Right cardiac atrium (tissue), 5 donors: ENCODE measurements around the gene TNPO1. TPM values are rescaled to one million over a fixed set of nuclear protein-coding genes. Genes with fewer than 3 reads are reported as not detected.

ENCODE experiments used
- ATAC-seq, 2 donors: fragments of 200-7000 bp; cut with Tn5 transposase; one replicate each; pipeline versions ENCODE4 v1.8.0 to v1.9.1; 2020; ENCODE audit warnings: moderate library complexity in 2 of 2, mild to moderate bottlenecking in 1 of 2
- DNase-seq, 3 donors: peaks; one replicate each; pipeline ENCODE4 v3.0.0-alpha.2; 2020
- H3K27ac ChIP-seq: one replicate; pipeline ENCODE4 v1.5.1; 2013; ENCODE audit warnings: mild to moderate bottlenecking, low read length, control low read depth, moderate library complexity
- H3K27me3 ChIP-seq: one replicate; pipeline ENCODE4 v1.6.1; 2013; ENCODE audit not compliant: control insufficient read depth, insufficient read depth
- H3K4me1 ChIP-seq: one replicate; pipeline ENCODE4 v1.6.1; 2013; ENCODE audit warnings: low read length; ENCODE audit not compliant: control insufficient read depth, insufficient read depth
- H3K4me3 ChIP-seq: one replicate; pipeline ENCODE4 v1.5.1; 2013; ENCODE audit warnings: low read length, control low read depth
- H3K9me3 ChIP-seq: one replicate; pipeline ENCODE4 v1.6.1; 2013; ENCODE audit warnings: low read length; ENCODE audit not compliant: control insufficient read depth
- whole genome bisulfite sequencing: extraction: QIAGEN DNeasy Blood & Tissue Kit; methylation state at CpG from one replicate; pipeline ENCODE4 v1.1.7; 2013; 5-methylcytosine and 5-hydroxymethylcytosine counted together
- intact Hi-C, 4 donors: fragments of 100-400 bp; cut with DNase I; formaldehyde crosslinking; loops; one replicate each; pipeline versions ENCODE4 v1.11.0 to v1.14.0; 2022 to 2023
- polyA plus RNA-seq: library from polyadenylated mRNA; stranded (reverse); fragments of 200-250 nt; gene quantifications from one replicate; pipeline ENCODE4 v1.2.3, GENCODE V29; 2013
- total RNA-seq, 4 donors: library from RNA; stranded (reverse); fragmentation: NEBNext Ultra II Directional; extraction: Animal tissue kit (Norgen Biotek cat#: 25700); gene quantifications; one replicate each; pipeline ENCODE4 v1.2.1, GENCODE V29; 2021
- donor health status: healthy with polysubstance abuse.
- donor health status: DM: no; HTN: yes; CAD: no.
- donor health status: DM: no; HTN: no; CAD: no.
- donor health status: DM: no; HTN: yes; CAD: no; lungs with severe emphysema.
- donor health status: DM: yes; HTN: yes; CAD: no.

Gene TNPO1
- total and polyA plus RNA-seq, 5 donors = 11.3 to 73.8 (median 70.0) TPM

- no peak overlapping the region for H3K4me3 ChIP-seq
- no peaks in the 10 kb centered on the region for H3K27me3 ChIP-seq
- ATAC-seq (no peak), DNase-seq (no peak)
- H3K9me3 ChIP-seq = no peaks in the 10 kb centered on the region
- 90% methylated on average over 4 of the region's 4 CpGs for WGBS
- peaks cover 2% of the 10 kb centered on the region for H3K4me1 ChIP-seq
- intact Hi-C loops = no loop called here
- no peak overlapping the region for H3K27ac ChIP-seq
These were observed 35.9 kb downstream of the TNPO1 start for GRCh38 chr5:72852356-72852755.

GRCh38 chr5:72854419-72854818 is 38.0 kb downstream of the TNPO1 start:
- no peaks in the 10 kb centered on the region for H3K9me3 ChIP-seq
- intact Hi-C loops = no loop called here
- H3K27me3 ChIP-seq = no peaks in the 10 kb centered on the region
- H3K27ac ChIP-seq = no peak overlapping the region
- 88% methylated on average over 3 of the region's 3 CpGs for WGBS
- H3K4me3 ChIP-seq = no peak overlapping the region
- no peak for ATAC-seq
- peaks cover 2% of the 10 kb centered on the region for H3K4me1 ChIP-seq
- DNase-seq = no peak

- intact Hi-C loops = no loop called here
- DNase-seq (no peak), ATAC-seq (no peak)
- H3K27me3 ChIP-seq = no peaks in the 10 kb centered on the region
- H3K4me1 ChIP-seq = peaks cover 2% of the 10 kb centered on the region
- 97% methylated on average over 2 of the region's 2 CpGs for WGBS
- no peak overlapping the region for H3K27ac ChIP-seq
- H3K4me3 ChIP-seq = no peak overlapping the region
- H3K9me3 ChIP-seq = no peaks in the 10 kb centered on the region
These were observed 39.4 kb downstream of the TNPO1 start for GRCh38 chr5:72855821-72856220.

- Histone ChIP-seq H3K27ac (no peak overlapping the region), H3K4me1 (peaks cover 2% of the 10 kb centered on the region), H3K4me3 (no peak overlapping the region), H3K9me3 (no peaks in the 10 kb centered on the region), H3K27me3 (no peaks in the 10 kb centered on the region)
- 63% methylated on average over 5 of the region's 5 CpGs for WGBS
- no peak for ATAC-seq
- intact Hi-C loops = no loop called here
- DNase-seq = no peak
These were observed 40.9 kb downstream of the TNPO1 start for GRCh38 chr5:72857396-72857795.

GRCh38 chr5:72859127-72859526 is 42.7 kb downstream of the TNPO1 start:
- Histone ChIP-seq H3K9me3 (no peaks in the 10 kb centered on the region), H3K27ac (no peak overlapping the region), H3K27me3 (no peaks in the 10 kb centered on the region), H3K4me3 (no peak overlapping the region), H3K4me1 (no peaks in the 10 kb centered on the region)
- DNase-seq (no peak), ATAC-seq (peak; percentile 30 to 48)
- intact Hi-C loops = no loop called here
- whole genome bisulfite sequencing = 62% methylated on average over 1 of the region's 1 CpG

- Histone ChIP-seq H3K27ac (no peak overlapping the region), H3K9me3 (no peaks in the 10 kb centered on the region), H3K4me1 (no peaks in the 10 kb centered on the region), H3K4me3 (no peak overlapping the region), H3K27me3 (no peaks in the 10 kb centered on the region)
- 62% methylated on average over 4 of the region's 4 CpGs for WGBS
- ATAC-seq (peak; percentile 41 to 67), DNase-seq (peak in 1 of 3 donors; percentile 35)
- intact Hi-C loops = no loop called here
These were observed 44.0 kb downstream of the TNPO1 start for GRCh38 chr5:72860499-72860898.

GRCh38 chr5:72871366-72872024 is 55.0 kb downstream of the TNPO1 start:
- no peak overlapping the region for H3K27ac ChIP-seq
- no peaks in the 10 kb centered on the region for H3K27me3 ChIP-seq
- DNase-seq = no peak
- no peaks in the 10 kb centered on the region for H3K9me3 ChIP-seq
- no peak for ATAC-seq
- H3K4me3 ChIP-seq = no peak overlapping the region
- no peaks in the 10 kb centered on the region for H3K4me1 ChIP-seq
- WGBS = 35% methylated on average over 1 of the region's 1 CpG
- intact Hi-C loops = no loop called here

- no peaks in the 10 kb centered on the region for H3K4me1 ChIP-seq
- no peak overlapping the region for H3K27ac ChIP-seq
- intact Hi-C loops = no loop called here
- 92% methylated on average over 4 of the region's 4 CpGs for WGBS
- H3K4me3 ChIP-seq = no peak overlapping the region
- ATAC-seq = peak in 1 of 2 donors; percentile 46
- H3K9me3 ChIP-seq = no peaks in the 10 kb centered on the region
- no peak for DNase-seq
- H3K27me3 ChIP-seq = no peaks in the 10 kb centered on the region
These were observed 62.4 kb downstream of the TNPO1 start for GRCh38 chr5:72878854-72879253.

- no peak overlapping the region for H3K4me3 ChIP-seq
- no peak overlapping the region for H3K27ac ChIP-seq
- no peaks in the 10 kb centered on the region for H3K9me3 ChIP-seq
- no peaks in the 10 kb centered on the region for H3K27me3 ChIP-seq
- no peak for ATAC-seq
- no peaks in the 10 kb centered on the region for H3K4me1 ChIP-seq
- 95% methylated on average over 7 of the region's 7 CpGs for WGBS
- DNase-seq = no peak
- intact Hi-C loops = no loop called here
These were observed 66.5 kb downstream of the TNPO1 start for GRCh38 chr5:72882989-72883388.

GRCh38 chr5:72883850-72884249 is 67.4 kb downstream of the TNPO1 start:
- 93% methylated on average over 3 of the region's 3 CpGs for WGBS
- intact Hi-C loops = no loop called here

GRCh38 chr5:72884892-72885291 is 68.4 kb downstream of the TNPO1 start:
- no peak overlapping the region for H3K27ac ChIP-seq
- H3K4me3 ChIP-seq = no peak overlapping the region
- H3K4me1 ChIP-seq = no peaks in the 10 kb centered on the region
- intact Hi-C loops = no loop called here
- no peak for ATAC-seq
- 65% methylated on average over 1 of the region's 1 CpG for WGBS
- DNase-seq = no peak
- H3K9me3 ChIP-seq = no peaks in the 10 kb centered on the region
- no peaks in the 10 kb centered on the region for H3K27me3 ChIP-seq

More at GRCh38 chr5:72883850-72884249, 67.4 kb downstream of the TNPO1 start:
- DNase-seq (no peak), ATAC-seq (no peak)
- no peaks in the 10 kb centered on the region for H3K27me3 ChIP-seq
- no peak overlapping the region for H3K4me3 ChIP-seq
- H3K4me1 ChIP-seq = no peaks in the 10 kb centered on the region
- no peak overlapping the region for H3K27ac ChIP-seq
- H3K9me3 ChIP-seq = no peaks in the 10 kb centered on the region

- Histone ChIP-seq H3K4me1 (no peaks in the 10 kb centered on the region), H3K4me3 (no peak overlapping the region), H3K27ac (no peak overlapping the region), H3K27me3 (no peaks in the 10 kb centered on the region), H3K9me3 (no peaks in the 10 kb centered on the region)
- DNase-seq (no peak), ATAC-seq (no peak)
- 86% methylated on average over 4 of the region's 4 CpGs for WGBS
- intact Hi-C loops = no loop called here
These were observed 69.4 kb downstream of the TNPO1 start for GRCh38 chr5:72885824-72886223.
